Bronchial epithelial cell (primary cell): ENCODE measurements around the gene ELOA2. TPM values are rescaled to one million over a fixed set of nuclear protein-coding genes. Genes with fewer than 3 reads are reported as not detected.
A peak's percentile ranks its signal among the peaks of the same experiment; 100 is the strongest.
"Not testable (repeated sequence)": the region's sequence is repeated elsewhere in the genome, so short reads cannot be mapped to it uniquely, and the experiment has no call there.

Experiments used
- DNase-seq: peaks from one replicate; pipeline ENCODE4 v3.0.0-alpha.2; 2010; ENCODE audit warnings: low read depth
- FAIRE-seq: peaks from 2 replicates; lab custom pipeline; 2011; peaks lifted over from hg19 to GRCh38; lab: Jason Lieb, UNC
- H3K27me3 ChIP-seq: 2 replicates; pipeline ENCODE4 v1.5.1; 2011; ENCODE audit warnings: low read length; ENCODE audit not compliant: control insufficient read depth, insufficient read depth
- H3K36me3 ChIP-seq: 2 replicates; pipeline ENCODE4 v1.5.1; 2011; ENCODE audit warnings: low read length; ENCODE audit not compliant: control insufficient read depth, insufficient read depth
- H3K4me3 ChIP-seq: 2 replicates; pipeline ENCODE4 v1.5.1; 2011; ENCODE audit warnings: mild to moderate bottlenecking, low read depth, low read length, control low read depth
- total RNA-seq: library from RNA; depleted of rRNA; stranded (reverse); fragments of >200 nt; gene quantifications from 2 replicates; pipeline ENCODE4 v1.2.1, GENCODE V29; 2014
- TF ChIP-seq, protein P1 (sequence below): IDR thresholded peaks from 2 replicates; pipeline ENCODE4 v1.5.1; 2011; ENCODE audit warnings: mild to moderate bottlenecking, moderate library complexity, low read length, control low read depth, inconsistent platforms; ENCODE audit not compliant: insufficient read depth, severe bottlenecking

The ELOA2 gene
- total RNA-seq, 1 donor from 2014 or later, result not detected

DNA sequence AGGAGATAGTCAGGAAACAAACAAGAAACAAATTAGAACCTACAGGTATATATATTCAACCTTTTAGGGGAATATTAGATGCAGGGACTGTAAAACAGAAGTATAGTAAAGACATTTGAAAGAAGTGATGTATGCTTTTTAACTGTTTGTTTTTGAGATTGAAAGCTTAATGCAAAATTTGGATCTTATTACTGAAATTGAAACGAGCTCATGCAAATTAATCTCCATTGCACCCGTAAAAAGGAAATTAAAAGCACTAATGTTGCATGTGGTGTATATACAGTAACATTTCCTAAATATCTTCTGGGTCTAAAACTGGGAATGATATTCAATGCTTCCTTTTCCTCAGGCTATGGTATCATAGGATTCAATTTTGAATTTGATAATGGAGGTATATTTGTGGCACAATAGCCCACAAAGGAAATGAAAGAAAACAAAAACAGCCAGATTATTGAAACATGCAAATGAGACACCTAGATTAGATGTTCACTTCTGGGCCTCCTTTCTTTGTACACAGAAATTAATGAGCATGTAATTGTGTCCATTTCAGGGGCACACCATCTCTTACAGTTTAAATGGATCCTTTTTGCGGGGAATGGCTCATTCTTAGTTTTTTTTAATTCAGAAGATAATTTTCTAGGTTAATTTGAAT, 1.6 kb upstream of the ELOA2 start:
- Histone ChIP-seq H3K36me3 (no peaks in the 10 kb centered on the region), H3K27me3 (no peaks in the 10 kb centered on the region), H3K4me3 (no peak overlapping the region)
- TF ChIP-seq, protein P1, sequence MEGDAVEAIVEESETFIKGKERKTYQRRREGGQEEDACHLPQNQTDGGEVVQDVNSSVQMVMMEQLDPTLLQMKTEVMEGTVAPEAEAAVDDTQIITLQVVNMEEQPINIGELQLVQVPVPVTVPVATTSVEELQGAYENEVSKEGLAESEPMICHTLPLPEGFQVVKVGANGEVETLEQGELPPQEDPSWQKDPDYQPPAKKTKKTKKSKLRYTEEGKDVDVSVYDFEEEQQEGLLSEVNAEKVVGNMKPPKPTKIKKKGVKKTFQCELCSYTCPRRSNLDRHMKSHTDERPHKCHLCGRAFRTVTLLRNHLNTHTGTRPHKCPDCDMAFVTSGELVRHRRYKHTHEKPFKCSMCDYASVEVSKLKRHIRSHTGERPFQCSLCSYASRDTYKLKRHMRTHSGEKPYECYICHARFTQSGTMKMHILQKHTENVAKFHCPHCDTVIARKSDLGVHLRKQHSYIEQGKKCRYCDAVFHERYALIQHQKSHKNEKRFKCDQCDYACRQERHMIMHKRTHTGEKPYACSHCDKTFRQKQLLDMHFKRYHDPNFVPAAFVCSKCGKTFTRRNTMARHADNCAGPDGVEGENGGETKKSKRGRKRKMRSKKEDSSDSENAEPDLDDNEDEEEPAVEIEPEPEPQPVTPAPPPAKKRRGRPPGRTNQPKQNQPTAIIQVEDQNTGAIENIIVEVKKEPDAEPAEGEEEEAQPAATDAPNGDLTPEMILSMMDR, result no peak
- FAIRE-seq (no peak), DNase-seq (no peak)

DNA sequence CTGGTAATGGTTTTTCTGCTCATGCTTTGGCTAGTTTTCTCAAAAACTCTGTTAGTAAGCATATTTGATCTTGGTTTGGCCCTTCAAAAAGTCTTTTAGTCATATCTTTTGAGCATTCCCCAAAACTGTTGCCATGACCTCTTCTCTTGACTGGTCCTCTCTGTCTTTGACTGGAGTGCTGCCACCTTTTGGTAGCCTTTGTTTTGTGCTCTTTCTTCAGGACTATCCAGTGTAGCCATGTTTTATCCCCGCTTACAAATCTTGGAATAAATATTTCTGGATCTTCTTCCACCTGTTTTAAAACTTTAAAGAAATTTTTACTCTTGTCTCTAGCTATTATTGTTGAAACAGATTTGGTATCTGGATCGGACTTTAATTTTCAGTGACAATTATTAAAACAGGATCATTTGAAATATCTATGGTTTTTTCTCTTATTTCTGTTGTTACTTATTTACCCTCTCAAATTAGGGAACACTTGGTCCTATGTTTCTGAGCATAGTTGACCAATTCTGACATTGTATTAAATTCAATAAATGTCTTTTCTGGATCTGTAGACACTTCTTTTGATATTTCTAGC, 965 bp upstream of the ELOA2 start:
- no peak overlapping the region for H3K4me3 ChIP-seq
- TF ChIP-seq, protein P1, result peak; percentile 43
- H3K36me3 ChIP-seq, result no peaks in the 10 kb centered on the region
- DNase-seq (peak; percentile 34), FAIRE-seq (no peak)
- H3K27me3 ChIP-seq, result no peaks in the 10 kb centered on the region

DNA sequence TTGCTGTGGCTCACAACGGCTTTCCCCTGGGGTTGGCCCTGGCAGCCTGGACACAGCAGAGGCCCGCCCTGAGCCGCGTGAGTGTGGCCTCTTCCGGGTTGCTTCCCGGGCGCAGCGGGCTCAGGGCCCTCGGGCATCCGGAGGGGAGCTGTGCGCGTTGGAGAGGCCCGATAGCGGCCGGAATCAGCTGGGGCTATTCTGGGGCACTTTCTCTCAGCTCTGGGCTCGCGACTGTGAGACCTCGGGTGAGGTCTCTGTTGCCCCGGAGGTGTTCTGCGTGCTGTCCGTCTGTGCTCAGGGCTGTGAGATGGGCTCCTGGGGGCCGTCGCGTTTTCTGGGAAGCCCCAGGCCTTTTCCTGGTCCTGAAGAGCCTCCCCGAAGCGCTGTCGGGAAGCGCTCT, 830 bp downstream of the ELOA2 start:
- H3K36me3 ChIP-seq, FAIRE-seq, H3K4me3 ChIP-seq, DNase-seq, H3K27me3 ChIP-seq: not testable (repeated sequence)

DNA sequence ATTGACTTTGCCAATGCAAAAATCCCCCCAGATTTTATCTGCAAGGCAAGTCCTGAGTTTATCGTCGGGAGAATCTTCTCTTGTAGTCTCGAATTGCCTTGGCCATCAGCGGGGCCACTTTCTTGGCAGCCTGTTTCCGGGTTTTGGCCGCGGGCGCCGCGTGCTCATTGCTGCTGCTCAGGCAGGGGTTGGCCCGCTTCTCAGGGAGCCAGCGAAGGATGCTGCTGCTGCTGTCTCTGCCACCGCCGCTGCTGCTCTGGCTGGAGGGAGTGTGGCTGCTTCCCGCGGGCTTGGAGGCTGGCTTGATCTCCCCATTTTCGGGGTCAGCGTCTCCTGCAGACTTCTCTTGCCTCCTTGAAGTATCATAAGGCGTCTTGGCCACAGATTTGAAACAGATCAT, 2.5 kb downstream of the ELOA2 start:
- no peak overlapping the region for H3K4me3 ChIP-seq
- TF ChIP-seq, protein P1, result no peak
- DNase-seq, result no peak
- H3K27me3 ChIP-seq, result no peaks in the 10 kb centered on the region
- H3K36me3 ChIP-seq, result no peaks in the 10 kb centered on the region
- no peak for FAIRE-seq

DNA sequence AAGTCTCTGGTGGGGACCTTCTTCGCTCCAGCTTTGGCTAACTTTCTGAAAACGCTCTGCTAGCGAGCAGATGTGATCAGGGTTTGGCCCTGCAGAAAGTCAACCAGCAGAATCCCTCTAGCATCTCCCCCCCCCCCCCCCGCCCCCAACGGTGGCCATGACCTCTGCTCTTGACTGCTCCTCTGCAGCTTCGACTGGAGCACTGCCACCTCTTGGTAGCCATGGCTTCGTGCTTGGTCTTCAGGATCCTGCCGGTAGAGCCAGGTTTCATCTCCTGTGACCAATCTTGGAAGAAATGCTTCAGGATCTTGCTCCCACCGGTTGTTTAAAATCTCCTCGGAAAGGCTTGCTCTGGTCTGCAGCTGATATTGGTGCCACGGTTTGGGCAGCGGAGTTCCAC, 4.5 kb downstream of the ELOA2 start:
- not testable (repeated sequence) for H3K4me3 ChIP-seq, FAIRE-seq, H3K36me3 ChIP-seq, DNase-seq, H3K27me3 ChIP-seq

DNA sequence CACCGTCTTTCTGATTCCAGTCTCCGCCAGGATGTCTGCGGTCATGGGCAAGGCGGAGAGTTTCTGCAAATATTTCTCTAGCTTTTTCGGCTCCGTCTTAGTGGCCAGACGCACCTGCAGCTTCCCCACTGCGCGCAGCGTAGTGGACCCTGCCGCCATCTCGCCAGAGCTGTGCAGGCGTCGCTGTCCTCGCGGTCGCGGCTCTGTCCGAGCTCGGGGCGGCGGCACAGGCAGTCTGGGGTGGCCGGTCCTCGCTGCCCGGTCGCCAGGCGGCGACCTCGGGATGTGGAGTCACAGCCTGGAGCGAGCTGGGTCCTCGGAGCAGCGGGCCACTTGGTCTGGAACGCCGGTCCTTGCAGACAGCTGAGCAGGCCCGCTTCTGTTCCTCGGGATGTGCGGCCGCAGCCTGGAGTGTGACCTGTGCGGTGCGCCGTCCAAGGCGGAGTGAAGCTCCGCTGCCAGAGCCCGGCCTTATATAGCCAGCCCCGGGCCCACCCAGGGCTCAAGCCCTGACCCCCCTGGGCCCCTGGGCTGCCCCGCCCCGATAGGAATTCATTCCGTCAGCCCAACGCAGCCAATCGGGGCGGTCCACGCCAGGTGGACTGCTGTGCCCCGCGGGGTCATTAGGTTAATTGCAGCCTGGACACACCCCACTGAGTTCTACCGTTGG, 5.6 kb downstream of the ELOA2 start:
- DNase-seq, H3K36me3 ChIP-seq, H3K4me3 ChIP-seq, FAIRE-seq, H3K27me3 ChIP-seq: not testable (repeated sequence)

DNA sequence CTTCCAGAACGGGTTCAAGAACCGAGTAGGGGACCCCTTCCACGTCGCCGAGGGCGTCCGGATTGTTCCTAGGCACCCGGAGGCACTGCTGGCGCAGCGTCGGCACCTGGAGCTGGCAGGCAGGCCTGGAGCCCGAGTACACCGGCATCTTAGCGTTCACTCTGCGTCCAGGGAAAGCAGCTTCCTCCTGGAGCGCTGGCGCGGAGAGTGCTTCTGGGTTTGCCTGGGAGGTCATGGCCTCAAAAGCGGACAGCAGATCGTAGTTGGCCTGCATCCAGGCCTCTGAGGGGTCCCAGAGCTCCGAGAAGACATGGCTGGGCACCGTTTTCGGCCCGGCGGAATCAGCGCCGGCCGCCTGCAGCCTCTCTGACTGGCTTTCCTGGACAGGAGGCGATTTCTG, 6.7 kb downstream of the ELOA2 start:
- not testable (repeated sequence) for DNase-seq, H3K4me3 ChIP-seq, H3K36me3 ChIP-seq, FAIRE-seq, H3K27me3 ChIP-seq

DNA sequence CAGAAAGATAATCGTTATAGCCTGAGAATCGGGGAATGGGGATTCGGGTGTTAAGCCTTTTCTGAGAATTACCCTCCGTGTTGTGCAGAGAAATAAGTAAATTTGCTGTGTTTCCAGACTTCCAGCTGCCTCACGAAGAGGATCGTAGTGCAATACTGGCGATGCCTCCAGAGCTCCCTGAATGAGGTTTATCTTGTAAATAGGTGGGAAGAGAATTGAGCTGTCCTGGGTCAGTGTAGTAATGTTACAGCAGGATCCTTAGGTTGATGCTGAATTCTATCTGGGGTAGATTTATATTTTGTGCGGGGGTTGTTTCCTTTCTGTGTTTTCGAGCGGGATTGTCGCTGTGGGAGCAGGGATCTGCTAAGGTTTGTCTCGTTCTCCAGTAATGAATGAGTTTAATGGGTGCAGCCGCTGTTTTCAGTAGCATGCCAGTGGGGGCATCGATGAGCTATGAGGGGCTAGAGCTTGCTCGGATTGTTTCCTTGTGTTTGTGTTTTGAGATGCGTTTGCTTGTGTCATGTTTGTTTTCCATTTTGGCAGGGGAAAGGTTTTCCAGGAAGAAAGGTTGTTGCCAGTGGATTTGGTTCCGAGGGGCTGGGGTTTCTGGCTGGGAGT, 9.8 kb downstream of the ELOA2 start:
- DNase-seq, H3K36me3 ChIP-seq, H3K4me3 ChIP-seq, H3K27me3 ChIP-seq: not testable (repeated sequence)
- peak; percentile 18 for FAIRE-seq

DNA sequence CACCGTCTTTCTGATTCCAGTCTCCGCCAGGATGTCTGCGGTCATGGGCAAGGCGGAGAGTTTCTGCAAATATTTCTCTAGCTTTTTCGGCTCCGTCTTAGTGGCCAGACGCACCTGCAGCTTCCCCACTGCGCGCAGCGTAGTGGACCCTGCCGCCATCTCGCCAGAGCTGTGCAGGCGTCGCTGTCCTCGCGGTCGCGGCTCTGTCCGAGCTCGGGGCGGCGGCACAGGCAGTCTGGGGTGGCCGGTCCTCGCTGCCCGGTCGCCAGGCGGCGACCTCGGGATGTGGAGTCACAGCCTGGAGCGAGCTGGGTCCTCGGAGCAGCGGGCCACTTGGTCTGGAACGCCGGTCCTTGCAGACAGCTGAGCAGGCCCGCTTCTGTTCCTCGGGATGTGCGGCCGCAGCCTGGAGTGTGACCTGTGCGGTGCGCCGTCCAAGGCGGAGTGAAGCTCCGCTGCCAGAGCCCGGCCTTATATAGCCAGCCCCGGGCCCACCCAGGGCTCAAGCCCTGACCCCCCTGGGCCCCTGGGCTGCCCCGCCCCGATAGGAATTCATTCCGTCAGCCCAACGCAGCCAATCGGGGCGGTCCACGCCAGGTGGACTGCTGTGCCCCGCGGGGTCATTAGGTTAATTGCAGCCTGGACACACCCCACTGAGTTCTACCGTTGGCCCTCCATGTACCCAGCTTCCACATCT, 11.5 kb downstream of the ELOA2 start:
- not testable (repeated sequence) for DNase-seq, FAIRE-seq

DNA sequence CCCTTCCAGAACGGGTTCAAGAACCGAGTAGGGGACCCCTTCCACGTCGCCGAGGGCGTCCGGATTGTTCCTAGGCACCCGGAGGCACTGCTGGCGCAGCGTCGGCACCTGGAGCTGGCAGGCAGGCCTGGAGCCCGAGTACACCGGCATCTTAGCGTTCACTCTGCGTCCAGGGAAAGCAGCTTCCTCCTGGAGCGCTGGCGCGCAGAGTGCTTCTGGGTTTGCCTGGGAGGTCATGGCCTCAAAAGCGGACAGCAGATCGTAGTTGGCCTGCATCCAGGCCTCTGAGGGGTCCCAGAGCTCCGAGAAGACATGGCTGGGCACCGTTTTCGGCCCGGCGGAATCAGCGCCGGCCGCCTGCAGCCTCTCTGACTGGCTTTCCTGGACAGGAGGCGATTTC, 12.6 kb downstream of the ELOA2 start:
- FAIRE-seq, DNase-seq: not testable (repeated sequence)

More for the DNA sequence above, 11.5 kb downstream of the ELOA2 start:
- not testable (repeated sequence) for H3K4me3 ChIP-seq, H3K36me3 ChIP-seq, H3K27me3 ChIP-seq

DNA sequence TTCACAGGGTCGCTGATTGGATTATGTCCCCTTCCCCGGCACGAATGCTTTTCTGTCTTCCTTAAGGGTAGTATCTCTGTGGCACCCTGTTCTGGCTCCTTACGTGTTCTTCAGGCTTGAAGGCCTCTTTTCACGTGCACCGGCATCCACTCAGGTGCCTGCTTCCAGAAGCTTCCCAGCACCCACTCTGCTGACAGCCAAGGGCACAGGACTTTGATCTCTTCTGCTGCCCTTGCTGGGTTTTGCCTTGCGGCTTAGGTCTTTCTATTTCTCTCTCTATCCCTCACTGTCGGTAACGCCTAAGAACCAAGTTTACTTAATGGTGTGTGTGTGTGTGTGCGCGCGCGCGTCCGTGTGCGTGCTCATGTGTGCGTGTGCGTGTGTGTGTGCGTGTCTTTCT, 14.7 kb downstream of the ELOA2 start:
- H3K36me3 ChIP-seq, H3K4me3 ChIP-seq, DNase-seq, H3K27me3 ChIP-seq, FAIRE-seq: not testable (repeated sequence)

More for the DNA sequence above, 12.6 kb downstream of the ELOA2 start:
- not testable (repeated sequence) for H3K4me3 ChIP-seq, H3K36me3 ChIP-seq, H3K27me3 ChIP-seq
